Superior temporal gyrus (tissue), 1 donor: Measurements from ENCODE around the gene WWOX.
"Not testable (repeated sequence)": the region's sequence is repeated elsewhere in the genome, so short reads cannot be mapped to it uniquely, and the experiment has no call there.

Source experiments
- DNase-seq: peaks from one replicate; pipeline ENCODE4 v3.0.0-alpha.2; 2016; ENCODE audit errors: extremely low spot score

Gene WWOX

DNA sequence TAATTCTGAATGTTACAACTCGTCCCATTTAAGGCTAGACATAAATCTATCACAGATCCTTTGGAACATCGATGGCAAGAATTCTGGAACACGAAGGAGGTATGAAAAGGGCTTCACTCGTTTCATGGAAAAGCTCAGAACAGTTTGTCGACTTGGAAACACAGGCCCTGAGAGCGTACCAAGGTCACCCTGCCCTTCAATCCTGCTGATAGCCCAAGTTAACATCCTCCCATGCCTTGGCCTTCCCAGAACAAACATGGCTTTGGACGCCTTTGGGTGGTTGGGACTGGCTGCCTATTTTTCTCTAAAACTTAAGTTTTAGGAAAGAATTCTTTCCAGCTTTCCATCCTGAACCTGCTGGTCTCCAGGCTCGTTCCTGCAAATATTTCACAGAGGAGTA, 1105.0 kb downstream of the WWOX start:
- DNase-seq: no peak

DNA sequence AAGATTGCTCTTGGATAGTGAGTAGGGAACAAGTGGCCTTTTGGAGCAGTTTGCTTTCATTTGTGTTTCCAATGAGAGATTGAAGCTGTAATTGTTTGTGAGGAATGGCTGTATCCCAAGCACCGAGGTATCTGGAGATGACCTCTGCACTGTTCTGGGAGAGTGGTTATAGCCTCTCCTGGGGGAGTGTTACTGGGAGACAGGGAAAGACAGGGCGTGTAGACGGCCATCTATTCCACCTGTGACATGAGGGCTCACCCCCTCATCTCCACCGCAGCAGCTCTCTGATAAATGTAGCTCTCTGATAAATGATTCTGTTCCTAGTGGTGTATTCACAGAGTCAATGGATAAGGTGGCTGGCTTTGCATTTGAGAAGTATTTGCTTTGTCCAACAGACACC, 1107.4 kb downstream of the WWOX start:
- no peak for DNase-seq

DNA sequence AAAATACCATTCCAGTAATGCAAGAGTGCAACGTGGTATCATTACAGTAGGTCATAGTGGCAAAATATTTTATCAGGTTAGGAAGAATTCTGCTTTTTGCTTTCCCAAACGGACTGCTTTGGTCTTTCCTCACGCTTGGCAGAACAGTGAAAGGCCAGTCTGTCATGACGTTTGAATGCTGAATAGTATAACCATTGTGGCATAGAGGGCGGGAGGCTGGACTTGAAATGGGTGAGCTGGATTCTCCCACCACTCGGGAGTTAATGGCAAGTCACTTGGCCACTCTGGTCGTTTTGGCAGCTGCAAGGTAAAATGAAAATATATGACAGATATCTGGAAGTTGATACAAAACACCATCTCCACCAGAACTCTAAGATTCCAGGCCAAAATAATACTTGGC, 1109.9 kb downstream of the WWOX start:
- peak; percentile 46 for DNase-seq

- DNase-seq: no peak
Observed at GRCh38 chr16:79210607-79211006, 1111.2 kb downstream of the WWOX start.

GRCh38 chr16:79211586-79211985, 1112.1 kb downstream of the WWOX start:
- no peak for DNase-seq

DNA sequence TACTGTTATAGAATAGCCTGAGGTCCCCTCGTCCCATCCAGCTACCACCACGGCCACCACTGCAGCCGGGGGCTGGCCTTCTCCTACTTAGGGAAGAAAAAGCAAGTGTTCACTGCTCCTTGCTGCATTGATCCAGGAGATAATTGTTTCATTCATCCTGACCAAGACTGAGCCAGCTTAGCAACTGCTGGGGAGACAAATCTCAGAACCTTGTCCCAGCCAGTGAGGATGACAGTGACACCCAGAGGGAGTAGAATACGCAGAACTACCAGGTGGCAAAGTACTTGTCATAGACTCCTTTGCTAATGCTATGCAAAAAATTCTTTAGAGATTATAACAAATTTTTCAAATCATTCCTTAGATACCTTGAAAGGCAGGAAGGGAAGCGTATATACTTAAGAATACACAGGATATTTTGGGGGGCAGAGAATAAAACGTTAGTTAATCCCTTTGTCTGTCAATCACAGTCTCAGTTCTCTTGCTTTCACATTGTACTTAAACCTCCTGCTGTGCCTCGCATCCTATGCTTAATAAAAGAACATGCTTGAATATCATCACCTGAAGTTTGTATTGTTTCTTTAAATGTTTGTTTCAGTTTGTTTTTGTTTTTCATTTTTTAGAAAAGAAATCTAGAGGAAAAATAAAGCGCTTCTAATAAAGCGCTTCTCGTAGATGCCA, 1112.8 kb downstream of the WWOX start:
- no peak for DNase-seq

DNA sequence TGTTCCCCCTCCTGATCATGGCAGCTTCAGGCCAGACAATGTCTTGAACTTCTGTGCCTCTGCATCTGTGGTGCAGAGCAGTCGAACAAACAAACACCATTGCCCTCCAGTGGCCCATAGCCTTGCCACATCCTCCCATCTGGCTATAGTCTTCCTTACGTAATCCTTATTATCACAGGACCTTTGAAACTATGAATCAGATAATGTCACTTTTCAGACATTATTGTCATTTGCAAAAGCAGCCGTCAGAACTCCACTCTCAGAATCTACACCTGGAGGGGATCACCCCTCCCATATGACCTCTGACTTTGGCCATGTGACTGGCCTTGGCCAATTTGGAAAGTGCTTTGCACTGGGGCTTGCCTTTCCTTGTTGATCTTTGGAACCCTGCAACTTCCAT, 1113.8 kb downstream of the WWOX start:
- DNase-seq: no peak

DNA sequence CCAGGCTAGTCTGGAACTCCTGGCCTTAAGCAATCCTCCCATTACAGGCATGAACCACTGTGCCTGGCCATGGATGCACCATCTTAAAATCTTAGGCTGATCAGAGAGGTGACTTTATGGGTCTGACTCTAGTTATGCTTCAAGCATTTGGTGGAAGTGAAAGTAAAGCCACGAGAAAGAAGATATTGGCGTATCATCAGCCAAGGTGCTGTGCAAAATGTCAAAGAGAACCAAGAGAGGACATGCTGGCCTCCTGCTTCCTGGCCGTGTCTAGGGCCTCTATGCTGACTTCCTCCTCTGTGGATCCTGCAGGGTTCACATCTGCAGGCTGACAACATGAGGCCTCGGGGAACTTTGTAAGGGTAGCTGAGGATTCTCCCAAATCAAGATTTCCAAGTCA, 1115.8 kb downstream of the WWOX start:
- DNase-seq: no peak

DNA sequence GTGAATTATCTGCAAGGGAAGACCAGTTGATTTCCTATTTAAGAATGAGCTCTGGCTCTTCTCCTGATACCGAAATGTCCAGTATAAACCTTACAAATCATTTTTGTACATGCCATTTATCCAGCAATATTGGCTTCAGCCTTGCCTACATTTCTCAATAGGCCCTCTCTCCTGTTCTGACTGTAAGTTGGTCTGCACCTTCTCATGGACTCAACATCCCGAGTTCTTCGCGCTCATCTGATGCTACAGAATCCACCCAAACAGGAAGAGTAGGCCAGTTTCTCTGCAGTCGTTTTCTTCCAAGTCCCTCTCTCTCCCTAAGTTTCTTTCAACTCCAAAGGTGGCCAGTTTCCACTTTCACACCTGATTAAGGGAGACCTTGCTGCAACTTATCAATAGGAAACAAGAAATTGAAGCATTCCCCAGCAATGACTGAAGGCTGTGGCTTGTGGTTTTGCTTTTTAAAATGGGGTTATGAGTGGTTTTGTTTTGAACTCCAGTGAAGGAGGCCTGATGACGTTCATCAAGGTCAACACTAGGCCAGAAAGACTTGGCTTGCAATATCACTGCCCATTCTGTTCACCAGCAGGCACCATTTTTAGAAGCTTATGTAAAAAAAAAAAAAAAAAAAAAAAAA, 1118.0 kb downstream of the WWOX start:
- DNase-seq: no peak

GRCh38 chr16:79218351-79218750, 1118.9 kb downstream of the WWOX start:
- DNase-seq: no peak

GRCh38 chr16:79225994-79226393, 1126.5 kb downstream of the WWOX start:
- DNase-seq: not testable (repeated sequence)

DNA sequence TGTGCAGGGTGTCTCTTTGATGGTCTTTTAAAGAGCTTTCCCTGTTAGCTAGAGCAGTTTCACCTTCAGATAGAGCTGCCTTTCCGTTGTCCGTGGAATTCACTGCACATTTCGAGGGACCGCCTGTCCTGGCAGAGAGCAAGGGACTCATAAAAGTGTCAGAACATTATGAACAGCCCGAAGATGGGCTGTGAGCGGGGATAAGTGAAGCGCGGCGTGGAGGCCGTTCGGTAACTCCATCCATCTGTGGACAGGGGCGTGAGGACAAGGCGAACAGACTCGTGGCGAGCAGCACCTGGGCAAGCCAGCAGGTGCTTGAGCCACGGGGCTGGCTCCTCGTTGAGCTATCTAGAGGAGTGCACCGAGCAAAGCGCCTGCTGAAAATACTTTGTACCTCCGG, 1129.9 kb downstream of the WWOX start:
- DNase-seq: no peak

DNA sequence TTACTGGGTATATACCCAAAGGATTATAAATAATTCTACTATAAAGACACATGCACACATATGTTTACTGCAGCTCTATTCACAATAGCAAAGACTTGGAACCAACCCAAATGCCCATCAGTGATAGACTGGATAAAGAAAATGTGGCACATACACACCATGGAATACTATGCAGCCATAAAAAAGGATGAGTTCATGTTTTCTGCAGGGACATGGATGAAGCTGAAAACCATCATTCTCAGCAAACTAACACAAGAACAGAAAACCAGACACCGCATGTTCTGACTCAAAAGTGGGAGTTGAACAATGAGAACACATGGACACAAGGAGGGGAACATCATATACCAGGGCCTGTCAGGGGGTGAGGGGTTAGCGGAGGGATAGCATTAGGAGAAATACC, 1146.2 kb downstream of the WWOX start:
- DNase-seq: not testable (repeated sequence)

- no peak for DNase-seq
Observed at GRCh38 chr16:79247386-79247785, 1147.9 kb downstream of the WWOX start.

GRCh38 chr16:79248351-79248750, 1148.9 kb downstream of the WWOX start:
- DNase-seq: no peak

- no peak for DNase-seq
Observed at GRCh38 chr16:79250502-79251098, 1151.1 kb downstream of the WWOX start.

DNA sequence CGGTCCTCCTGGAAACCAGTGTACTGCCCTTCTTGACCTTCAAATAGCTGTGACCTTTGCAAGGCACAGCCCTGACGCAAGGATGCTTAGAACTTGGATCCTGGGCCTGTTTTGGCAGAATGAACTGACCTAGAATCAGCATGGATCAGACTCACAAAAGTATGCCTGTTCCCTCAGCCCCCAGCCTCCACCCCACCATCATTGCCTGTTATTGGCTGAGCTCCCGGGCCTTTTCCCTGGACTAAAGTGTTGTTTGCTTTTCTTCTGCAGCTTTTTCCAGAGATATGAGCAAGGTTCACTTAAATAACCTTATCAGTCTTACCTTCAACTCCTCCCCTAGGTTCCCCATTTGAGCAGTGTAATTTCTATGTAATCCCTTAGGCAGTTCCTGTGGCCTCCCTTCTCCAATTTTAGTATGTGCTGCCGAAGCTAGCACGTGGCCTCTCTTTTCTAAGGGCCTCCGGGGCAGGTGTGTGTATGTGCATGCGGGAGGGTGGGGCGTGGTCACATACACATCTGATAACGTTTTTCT, 1153.7 kb downstream of the WWOX start:
- DNase-seq: no peak

DNA sequence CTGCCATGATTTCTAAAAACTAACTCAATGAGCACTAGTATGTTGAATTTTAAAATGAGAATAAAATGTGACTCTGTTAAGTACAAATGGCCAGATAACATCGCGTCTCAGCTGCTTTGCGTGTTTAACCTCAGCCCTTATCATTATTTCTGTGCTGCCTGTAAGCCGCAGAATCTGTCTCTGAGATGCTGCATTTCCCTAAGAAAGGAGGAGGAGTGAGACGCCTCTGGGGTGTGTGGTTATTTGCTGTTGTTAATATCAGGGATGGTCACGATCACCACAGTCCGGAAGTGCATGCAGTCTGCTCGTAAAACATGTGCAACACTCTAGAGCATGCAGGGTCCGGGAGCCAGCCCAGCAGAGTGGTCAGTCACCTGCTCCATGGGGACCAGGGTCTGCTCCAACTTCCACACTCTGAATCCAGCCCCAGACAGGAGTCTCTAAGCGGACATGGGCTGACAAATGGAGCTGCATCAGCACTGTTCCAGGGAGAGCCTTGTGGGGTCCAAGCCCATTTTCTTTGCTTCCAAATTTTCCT, 1158.6 kb downstream of the WWOX start:
- DNase-seq: no peak

GRCh38 chr16:79260890-79261289, 1161.4 kb downstream of the WWOX start:
- not testable (repeated sequence) for DNase-seq

DNA sequence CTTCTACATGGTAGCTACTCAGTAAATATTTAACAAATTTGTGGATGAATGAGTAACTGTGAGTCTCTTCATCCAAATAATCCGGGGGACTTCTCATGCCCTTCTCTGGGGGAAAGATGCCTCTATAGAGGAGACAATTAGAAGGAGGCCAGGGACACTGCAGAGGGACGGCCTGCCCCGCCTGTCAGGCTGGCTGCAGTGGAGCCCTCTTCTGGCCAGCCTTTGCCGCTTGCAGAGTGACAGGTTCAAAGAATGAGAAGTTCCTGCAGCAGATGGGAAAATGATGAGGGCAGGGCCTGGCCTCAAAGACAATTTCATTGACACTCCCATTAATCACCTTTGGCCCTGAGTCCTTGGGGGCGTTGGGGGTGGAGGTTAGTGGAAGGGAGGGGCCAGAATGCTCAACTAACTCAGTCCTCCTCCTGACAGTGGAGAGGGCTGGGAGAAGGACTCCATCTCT, 1162.1 kb downstream of the WWOX start:
- no peak for DNase-seq

GRCh38 chr16:79261944-79262552, 1162.6 kb downstream of the WWOX start:
- no peak for DNase-seq
